ENCODE results near the gene ACACA.

DNA sequence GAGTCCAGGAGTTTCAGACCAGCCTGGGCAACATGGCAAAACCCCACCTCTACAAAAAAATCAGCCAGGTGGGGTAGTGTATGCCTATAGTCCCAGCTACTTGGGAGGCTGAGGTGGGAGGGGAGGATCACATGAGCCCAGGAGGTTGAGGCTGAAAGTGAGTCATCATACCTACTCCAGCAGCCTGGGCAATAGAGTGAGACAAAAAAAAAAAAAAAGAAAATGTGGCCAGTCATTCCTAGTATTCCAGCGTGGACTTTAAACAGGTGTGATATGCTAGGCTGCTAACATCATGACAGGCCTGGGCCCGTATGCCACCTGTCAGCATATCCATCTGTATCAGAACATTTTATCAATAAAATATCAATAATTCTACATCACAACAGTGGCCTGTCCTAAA, 314.6 kb downstream of the ACACA start:
- no peak for TF ChIP-seq GATA2 (IDR thresholded peaks at IDR 0.05; ENCODE audit: low read depth, low read length)
- no peak for TF ChIP-seq GATA3 (IDR thresholded peaks at IDR 0.05; ENCODE audit: low read depth, low read length)

Measured in SH-SY5Y (cell line).